GM19467 (cell line): Measurements from ENCODE around the gene HDAC4.

Source experiments
- ATAC-seq: cut with Tn5 transposase; IDR thresholded peaks from one replicate; pipeline ENCODE4 v1.9.1; 2021; ENCODE audit warnings: mild to moderate bottlenecking, moderate library complexity; ENCODE audit not compliant: unreplicated experiment

The HDAC4 gene

GRCh38 chr2:239429473-239430350, 28.9 kb upstream of the HDAC4 start:
- no peak for ATAC-seq

DNA sequence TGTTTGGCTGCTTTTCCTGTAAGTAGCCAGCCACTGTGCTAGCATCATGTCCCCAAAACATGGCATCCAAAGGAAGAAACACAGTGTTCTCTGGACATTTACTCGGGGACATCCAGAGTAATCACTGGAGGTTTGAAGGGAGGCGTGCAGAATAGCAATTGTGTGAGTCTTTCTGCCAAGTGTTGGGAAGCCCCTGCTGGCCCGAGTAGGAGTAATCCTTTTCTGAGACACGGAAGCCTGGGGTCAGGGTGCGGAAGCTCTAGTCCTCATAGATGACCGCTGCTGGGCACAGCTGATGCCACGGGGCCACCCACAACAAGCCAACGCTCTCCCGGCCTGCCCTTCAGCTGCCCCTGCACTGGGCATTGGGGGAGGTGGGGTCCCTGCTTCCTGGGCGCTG, 24.8 kb upstream of the HDAC4 start:
- no peak for ATAC-seq

DNA sequence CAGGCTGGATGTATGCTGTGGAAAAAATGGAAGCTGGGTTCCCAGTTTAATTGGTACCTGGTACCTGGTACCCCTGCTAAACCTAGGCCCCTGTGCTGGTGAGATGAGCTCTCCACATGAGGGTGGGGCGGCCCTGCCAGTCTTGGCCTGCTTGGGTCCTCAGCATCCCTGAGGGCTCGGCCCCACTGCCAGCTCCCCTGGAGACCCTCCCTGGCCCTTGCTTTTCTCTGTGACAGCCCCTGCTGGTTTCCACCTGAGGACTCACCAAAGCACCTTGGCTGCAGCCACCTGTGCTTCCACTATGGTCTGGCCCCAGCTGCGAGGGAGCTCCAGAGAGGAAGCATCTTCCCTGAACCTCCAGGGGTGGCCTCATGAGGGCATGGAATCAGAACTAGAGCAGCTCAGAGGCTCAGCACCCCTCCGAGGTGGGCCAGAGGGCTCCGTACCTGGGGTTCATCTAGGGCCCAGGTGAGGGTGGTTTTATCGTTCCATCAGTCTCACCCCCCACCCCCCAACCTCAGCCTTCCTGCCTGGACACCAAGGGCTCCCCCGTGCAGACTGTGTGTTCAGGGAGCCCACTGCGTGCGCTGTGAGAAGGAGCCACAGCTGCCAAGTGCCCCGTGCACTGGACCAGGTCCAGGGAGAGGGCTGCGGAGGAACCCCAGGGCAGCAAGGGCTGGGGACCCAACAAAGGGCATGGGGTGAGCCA, 23.7 kb upstream of the HDAC4 start:
- no peak for ATAC-seq

DNA sequence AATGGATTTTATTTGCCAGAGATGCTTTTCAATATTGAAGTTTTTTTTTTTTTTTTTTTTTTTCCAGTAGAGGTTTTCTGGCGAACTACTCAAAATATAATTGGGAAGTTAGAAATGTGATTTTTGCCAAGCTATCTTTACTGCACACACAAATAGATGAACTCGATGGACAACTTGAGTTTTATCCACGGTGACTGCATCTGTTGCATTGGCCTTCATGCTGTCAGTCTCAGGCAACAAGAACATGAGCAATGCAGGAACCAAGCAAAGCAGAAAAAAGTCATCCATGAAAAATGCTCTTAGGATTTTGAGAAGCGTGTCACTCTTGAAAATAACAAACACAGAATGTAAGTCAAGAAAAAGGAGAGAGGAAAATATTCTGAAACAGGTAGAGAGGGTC, 22.7 kb upstream of the HDAC4 start:
- no peak for ATAC-seq

DNA sequence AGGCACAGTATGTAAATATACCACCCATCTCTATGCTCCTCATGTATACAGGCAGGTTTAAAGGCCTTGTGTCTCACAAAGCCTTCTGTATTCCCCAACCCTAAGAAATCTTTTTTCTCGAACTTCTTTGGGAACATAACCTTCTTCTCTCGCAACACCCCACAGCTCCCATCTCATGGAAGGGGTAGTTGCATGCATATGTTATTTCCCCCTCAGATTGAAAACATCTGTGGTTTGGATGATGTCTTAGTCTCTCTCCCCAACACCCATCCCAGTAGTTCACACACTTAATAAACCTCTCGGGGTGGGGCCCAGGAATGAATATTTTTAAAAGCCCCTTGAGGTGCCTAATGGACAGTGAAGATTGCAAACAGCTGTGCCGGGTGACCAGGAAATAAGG, 21.0 kb upstream of the HDAC4 start:
- no peak for ATAC-seq

DNA sequence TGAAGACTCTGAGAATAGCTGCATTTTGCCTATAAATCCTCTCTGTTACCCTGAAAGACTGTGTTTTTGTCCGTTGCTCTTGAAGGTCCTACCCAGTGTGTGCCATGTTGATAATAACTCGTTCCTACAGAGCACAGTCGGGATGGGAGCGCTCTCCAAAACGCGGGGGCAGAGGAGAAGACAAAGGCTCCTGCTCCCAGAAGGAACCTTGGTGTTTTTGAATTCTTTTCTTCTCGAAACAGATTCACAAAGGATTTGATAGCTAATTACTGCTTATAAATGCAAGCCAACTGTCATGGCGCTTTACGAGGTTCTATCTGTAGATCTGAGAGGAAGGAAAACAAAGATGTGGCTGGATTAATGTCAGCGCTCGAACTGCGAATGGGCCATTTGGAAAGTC, 19.3 kb upstream of the HDAC4 start:
- no peak for ATAC-seq

DNA sequence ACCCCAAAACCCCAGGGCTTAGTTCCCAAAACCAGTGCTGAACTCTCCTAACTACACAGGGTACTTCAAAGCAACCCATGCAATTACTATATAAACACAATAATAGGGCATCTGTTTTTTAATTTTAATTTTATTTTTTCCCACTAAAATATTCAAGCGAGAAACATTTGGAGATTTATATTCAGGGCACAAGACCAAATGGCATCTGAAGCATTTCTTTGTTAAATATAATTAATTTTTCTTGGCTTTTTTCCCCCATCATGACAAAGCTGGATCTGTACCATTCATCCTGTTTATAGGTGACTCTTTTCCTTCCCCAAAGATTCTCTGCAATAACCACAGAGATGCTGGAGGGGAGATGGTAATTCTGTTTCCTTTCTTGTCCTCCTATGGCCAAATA, 18.1 kb upstream of the HDAC4 start:
- ATAC-seq: no peak

GRCh38 chr2:239412905-239413603, 12.2 kb upstream of the HDAC4 start:
- no peak for ATAC-seq

DNA sequence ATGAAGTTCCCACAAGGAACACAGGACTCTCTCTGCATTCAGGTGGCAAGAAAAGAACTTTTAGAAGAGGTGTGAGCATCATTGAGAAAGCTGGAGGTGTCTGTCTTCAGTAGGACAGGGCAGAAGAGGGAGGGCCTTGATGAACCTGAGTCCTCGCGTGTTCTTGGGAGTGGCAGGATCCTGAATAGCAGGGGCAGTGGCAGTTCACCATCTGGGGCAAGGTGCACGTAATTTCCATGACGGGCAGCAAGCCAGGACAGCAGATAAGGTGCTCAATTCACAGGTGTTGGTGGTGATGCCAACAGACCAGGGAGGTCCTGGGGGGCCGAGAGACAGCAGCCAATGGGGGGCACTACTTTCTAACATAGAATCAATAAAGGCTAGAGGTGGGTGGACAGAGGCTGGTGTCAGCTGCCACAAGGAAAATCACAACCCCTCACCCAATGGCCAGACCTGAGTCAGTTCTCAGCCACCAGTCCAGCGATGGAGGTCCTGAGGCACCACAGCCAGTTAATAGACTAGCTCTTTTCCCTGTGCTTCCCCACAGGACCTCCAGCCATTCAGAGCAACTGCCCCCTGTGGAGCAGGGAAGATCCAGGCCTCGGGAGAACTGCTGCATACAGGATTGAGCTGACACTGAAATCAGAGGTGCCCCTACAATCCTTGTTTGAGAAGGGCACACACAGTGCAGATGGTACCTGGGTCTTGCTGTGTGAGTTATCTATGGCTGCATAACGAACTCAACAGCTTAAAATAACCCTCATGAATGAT, 10.9 kb upstream of the HDAC4 start:
- no peak for ATAC-seq

DNA sequence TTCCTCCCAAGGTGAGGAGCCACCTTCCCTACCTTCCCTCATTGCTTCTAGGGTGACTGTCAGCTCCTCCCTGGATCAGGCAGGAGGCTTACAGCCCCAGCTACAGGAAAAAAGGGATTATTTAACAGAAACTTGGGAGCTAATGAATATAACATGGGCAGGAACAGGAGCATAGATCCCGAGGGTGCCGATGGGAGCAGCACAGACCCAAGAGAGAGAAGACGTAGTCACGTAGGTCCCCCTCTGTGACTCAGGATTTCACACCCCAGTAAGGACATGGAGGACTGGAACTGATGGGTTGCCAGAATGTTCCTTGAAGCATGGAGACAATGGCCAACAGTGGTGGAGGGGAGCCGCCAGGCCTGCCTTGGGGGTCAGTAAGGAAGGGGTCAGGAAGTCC, 10.3 kb upstream of the HDAC4 start:
- no peak for ATAC-seq

DNA sequence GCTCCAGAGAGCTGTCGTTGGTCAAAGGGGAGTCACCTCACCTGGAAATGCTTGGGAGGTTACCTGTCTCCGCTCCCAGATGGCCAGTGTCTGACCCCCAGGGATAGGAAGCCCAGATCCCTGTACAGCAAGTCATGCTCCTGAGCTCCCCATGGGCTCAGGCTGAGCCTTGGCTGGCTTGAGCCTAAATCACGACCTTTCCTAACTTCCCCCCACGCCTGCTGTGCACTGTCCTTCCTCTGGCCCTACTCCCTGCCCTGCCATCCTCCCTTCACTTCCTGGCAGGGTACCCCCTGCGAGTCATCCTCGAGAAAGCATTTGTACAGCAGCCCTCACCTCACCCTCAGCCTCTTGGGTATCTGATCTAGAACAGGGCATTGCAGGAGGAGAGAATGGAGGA, 9.2 kb upstream of the HDAC4 start:
- ATAC-seq: no peak

DNA sequence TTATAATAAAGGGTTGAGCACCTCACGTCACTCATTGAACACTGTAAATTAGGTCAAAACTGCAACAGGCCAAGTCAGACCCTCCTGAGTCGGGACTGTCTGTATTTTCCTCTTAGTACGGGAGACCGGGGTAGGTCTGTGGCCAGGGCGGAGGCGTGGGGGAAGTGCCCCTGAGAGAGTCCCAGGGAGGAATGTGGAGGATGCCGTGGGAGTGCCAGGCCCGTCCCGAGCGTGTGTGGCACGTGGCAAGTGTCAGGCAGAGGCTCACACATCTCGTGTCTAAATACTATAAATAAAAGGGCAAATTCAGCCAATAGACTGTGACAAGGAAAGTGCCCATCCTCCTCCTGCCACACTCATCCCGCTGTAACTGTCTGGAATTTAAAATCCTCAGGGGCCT, 6.3 kb upstream of the HDAC4 start:
- no peak for ATAC-seq

DNA sequence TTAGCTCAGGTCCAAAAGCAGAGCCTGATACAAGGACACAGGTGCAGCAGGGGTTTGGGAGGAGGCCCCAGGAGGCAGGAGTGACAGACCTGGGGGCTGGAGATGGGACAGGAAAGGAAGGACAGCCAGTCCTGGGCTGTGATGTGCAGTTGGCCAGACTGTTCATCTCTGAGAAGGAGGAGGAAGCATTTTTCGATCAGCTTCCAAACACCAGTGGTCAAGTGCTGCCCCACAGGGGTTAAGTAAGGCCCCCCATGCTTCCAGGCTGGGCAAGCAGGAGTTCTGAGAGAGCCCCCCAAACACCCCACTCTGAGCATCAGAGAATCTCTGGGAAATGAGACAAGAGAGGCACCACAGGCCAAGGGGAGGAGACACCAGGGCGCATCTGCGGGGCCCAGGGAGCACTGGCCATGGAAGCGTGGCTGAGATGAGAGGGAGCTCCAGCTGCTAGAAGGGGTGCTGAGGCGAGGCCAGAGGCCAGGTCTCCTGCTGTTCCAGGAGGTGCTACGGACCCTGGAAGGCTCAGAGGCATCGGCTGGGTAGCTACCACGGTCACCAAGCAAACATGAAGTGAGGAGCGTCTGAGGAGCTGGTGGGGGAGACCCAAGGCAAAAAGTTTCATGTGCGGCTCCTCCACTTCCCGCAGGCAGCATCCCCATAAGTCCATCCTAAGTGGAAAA, 5.6 kb upstream of the HDAC4 start:
- no peak for ATAC-seq

- no peak for ATAC-seq
Measured at GRCh38 chr2:239405071-239405470, 4.3 kb upstream of the HDAC4 start.

GRCh38 chr2:239402666-239403065, 1.8 kb upstream of the HDAC4 start:
- ATAC-seq: no peak

DNA sequence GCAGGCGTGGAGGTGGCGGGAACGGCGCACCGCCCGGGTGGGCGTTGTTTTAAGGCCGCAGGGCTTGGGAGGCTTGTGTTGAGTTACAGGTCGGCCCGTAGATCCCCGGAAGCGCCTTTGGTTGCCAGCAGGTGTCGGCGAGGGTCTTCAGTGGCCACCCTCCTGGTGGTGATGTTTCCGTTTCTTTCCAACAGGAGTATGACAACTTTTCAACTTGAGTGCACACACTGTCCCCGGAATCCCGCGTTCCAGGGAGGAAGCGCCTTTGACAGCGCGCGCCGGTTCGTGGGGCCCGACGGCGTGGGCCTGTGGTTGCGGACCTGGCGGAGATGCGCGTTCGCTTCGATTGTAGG, 1.0 kb upstream of the HDAC4 start:
- ATAC-seq: peak; percentile 5

DNA sequence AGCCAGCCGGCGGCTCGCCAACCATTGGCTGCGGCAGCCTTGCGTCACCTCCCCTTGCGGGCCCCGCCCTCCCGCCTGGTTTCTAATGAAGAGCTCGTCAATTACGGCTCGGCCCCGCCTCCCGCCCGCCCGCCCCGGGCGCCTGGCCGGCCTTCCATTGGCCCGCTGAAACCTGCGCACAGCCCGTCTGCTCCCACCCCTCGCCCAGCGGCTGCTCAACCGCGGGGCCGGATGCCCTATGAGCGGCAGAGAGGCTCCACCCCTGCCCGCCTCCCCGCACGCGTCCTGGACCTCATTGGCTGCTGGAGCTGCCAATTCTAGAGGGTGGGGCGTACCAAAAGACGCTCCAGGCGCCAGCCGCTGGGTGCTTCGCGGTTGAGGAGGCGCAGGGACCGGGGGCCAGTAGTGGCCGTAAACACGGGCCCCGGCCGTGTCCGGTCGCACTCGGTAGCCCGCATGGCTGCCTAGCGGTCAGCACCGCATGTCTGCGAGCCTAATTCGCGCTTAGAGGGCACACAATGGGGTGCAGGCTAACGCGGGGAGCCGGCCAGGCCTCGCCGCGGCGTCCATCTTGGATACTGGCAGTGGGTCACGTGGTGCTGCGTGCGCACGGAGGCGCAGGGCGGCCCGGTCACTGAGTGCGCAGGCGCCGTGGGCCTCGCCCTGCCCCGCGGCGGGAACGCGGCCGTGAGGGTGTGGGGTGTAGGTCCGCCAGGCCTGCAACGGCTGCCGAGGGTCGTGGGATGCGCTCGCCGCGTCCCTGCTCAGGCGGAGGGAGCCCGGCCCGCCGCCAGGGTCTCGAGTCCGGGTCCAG, 454 bp upstream of the HDAC4 start:
- ATAC-seq: peak; percentile 88

DNA sequence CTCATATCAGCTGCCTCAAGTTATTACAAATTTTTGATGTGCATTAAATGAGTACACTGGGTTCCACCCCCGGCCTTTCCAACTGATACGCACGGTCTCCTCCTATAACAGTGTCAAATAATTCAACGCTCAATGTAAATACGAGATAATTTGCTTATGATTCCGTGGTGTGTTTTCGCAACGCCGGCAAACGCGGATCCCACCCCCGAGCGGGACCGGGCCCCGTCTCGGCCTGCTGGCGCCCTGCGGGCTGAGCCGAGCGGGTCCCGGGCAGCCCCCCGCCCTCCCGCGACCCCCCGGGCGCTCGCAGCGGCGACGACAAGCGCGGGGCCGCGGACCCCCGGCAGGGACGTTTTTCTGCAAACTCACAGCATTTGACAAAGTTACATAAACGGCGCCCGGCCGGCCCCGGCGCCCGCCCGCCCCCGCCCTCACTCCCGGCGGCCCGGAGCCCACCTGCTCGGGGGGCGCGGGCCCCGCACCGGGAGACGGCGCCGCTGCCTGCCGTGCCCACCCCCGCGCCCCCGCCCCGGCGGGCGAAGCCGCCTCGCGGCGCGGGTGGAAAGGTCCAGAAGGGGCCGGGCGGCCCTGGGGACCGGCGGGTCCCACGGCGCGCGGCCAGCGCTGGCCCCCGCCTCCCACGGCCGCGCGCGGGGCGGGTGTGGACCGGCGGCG, 762 bp downstream of the HDAC4 start:
- no peak for ATAC-seq

DNA sequence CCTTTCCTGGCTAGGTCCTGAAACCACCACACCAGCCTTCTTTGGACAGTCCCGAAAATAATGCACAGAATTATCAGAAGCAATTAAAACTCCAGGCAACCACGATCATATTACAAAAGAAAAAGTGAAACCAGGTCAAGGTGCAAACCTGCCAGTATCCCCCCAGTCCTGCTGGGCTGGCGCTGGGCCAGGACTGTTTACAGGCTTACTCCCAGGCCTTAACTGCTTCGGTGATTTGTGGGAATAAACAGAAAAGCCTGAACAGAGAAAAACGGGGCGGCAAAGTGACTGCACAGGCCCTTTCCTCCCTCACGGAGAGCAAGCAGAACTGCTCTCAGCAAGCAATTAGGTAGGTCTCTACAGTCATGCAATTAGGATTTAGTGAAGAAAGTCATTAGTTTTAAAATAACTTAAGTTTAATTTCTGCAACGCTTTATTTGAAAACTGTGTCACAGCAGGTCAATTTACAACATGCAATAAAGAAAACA, 1.3 kb downstream of the HDAC4 start:
- no peak for ATAC-seq
